HepG2 (cell line): ENCODE results near the gene PPP2R2D. TPM values are rescaled to one million over a fixed set of nuclear protein-coding genes. Genes with fewer than 3 reads are reported as not detected.

Source experiments
- ARNT2 ChIP-seq: sonication (generic); formaldehyde crosslinking; IDR thresholded peaks from 2 replicates; pipeline ENCODE4 v1.8.0; 2022; ENCODE audit warnings: mild to moderate bottlenecking, low read depth, missing genetic modification reagents, moderate library complexity
- BHLHE40 ChIP-seq: IDR thresholded peaks from 2 replicates; pipeline ENCODE4 v1.6.1; 2011; ENCODE audit warnings: low read length, improper control_type of control experiment
- DZIP1 ChIP-seq: sonication (generic); formaldehyde crosslinking; IDR thresholded peaks from 2 replicates; pipeline ENCODE4 v1.5.0; 2020; ENCODE audit warnings: mild to moderate bottlenecking, missing genetic modification reagents
- MXI1 ChIP-seq: IDR thresholded peaks from 3 replicates; pipeline ENCODE4 v1.6.1; 2012; ENCODE audit warnings: low read depth, low read length, inconsistent platforms, borderline replicate concordance
- PBX3 ChIP-seq: sonication (generic); formaldehyde crosslinking; IDR thresholded peaks from 2 replicates; pipeline ENCODE4 v1.8.1; 2023; ENCODE audit warnings: missing genetic modification reagents, inconsistent platforms, borderline replicate concordance
- PHF20 ChIP-seq: sonication (generic); formaldehyde crosslinking; IDR thresholded peaks from 2 replicates; pipeline ENCODE4 v1.5.0; 2020; ENCODE audit warnings: mild to moderate bottlenecking, missing genetic modification reagents
- REPIN1 ChIP-seq: sonication (generic); formaldehyde crosslinking; IDR thresholded peaks from 2 replicates; pipeline ENCODE4 v1.8.0; 2022; ENCODE audit warnings: missing genetic modification reagents, low read depth, mild to moderate bottlenecking, borderline replicate concordance
- SOX13 ChIP-seq, 3 experiments: fragments of 450-650 bp in 1 of 3; sonication (generic) in 1 of 3; formaldehyde crosslinking in 1 of 3; IDR thresholded peaks in 2 of 3; conservative IDR thresholded peaks in 1 of 3; 2 replicates each; pipeline versions ENCODE4 v1.5.0 to v1.6.1; 2016 to 2020; ENCODE audit warnings: antibody characterized with exemption in 1 of 3, mild to moderate bottlenecking in 1 of 3, missing compliant biosample characterization in 1 of 3, missing genetic modification reagents in 1 of 3, moderate library complexity in 1 of 3
- TEF ChIP-seq: sonication (generic); formaldehyde crosslinking; IDR thresholded peaks from 2 replicates; pipeline ENCODE4 v1.5.0; 2020; ENCODE audit warnings: missing genetic modification reagents
- ZNF224 ChIP-seq: sonication (generic); formaldehyde crosslinking; IDR thresholded peaks from 2 replicates; pipeline ENCODE4 v1.5.0; 2020; ENCODE audit warnings: mild to moderate bottlenecking, missing genetic modification reagents
- ZNF232 ChIP-seq: sonication (generic); formaldehyde crosslinking; IDR thresholded peaks from 2 replicates; pipeline ENCODE4 v1.4.0; 2020; ENCODE audit warnings: missing genetic modification reagents, borderline replicate concordance
- ZNF441 ChIP-seq: sonication (generic); formaldehyde crosslinking; IDR thresholded peaks from 2 replicates; pipeline ENCODE4 v1.7.0; 2021; ENCODE audit warnings: missing genetic modification reagents, borderline replicate concordance
- ZNF709 ChIP-seq: sonication (generic); formaldehyde crosslinking; IDR thresholded peaks from 2 replicates; pipeline ENCODE4 v1.5.0; 2020; ENCODE audit warnings: mild to moderate bottlenecking, missing genetic modification reagents
- ZNF713 ChIP-seq: sonication (generic); formaldehyde crosslinking; IDR thresholded peaks from 2 replicates; pipeline ENCODE4 v1.4.0; 2020; ENCODE audit warnings: mild to moderate bottlenecking, missing genetic modification reagents
- ZNF770 ChIP-seq: sonication (generic); formaldehyde crosslinking; IDR thresholded peaks from 2 replicates; pipeline ENCODE4 v1.5.0; 2020; ENCODE audit warnings: mild to moderate bottlenecking, missing genetic modification reagents
- ZNF782 ChIP-seq: sonication (generic); formaldehyde crosslinking; IDR thresholded peaks from 2 replicates; pipeline ENCODE4 v1.4.0; 2020; ENCODE audit warnings: missing genetic modification reagents, mild to moderate bottlenecking, borderline replicate concordance
- polyA plus RNA-seq, 8 experiments: library from polyadenylated mRNA; depleted of rRNA in 3 of 8; stranded (reverse) in 7 of 8; unstranded in 1 of 8; fragments of >200 nt; fragmentation: Illumina TruSeq in 4 of 8; extraction: Trizol in 4 of 8; gene quantifications; 2 replicates each; pipeline versions ENCODE4 v1.2.1 to v1.2.3, GENCODE V29; 2011 to 2016; ENCODE audit warnings: low read depth in 4 of 8, missing spikeins in 1 of 8, mixed read lengths in 1 of 8; ENCODE audit not compliant: insufficient read depth in 1 of 8
- total RNA-seq, 5 experiments: library from RNA; depleted of rRNA; stranded (reverse); fragments of >200 nt; fragmentation: Illumina TruSeq; extraction: Trizol; gene quantifications; 2 replicates each; pipeline ENCODE4 v1.2.3, GENCODE V29; 2016; ENCODE audit warnings: low read depth in 1 of 5
- TF ChIP-seq, protein P1 (sequence below): sonication (generic); formaldehyde crosslinking; IDR thresholded peaks from 2 replicates; pipeline ENCODE4 v1.4.0; 2020; ENCODE audit warnings: missing genetic modification reagents, borderline replicate concordance
- TF ChIP-seq, protein P2 (sequence below): IDR thresholded peaks from 2 replicates; pipeline ENCODE4 v1.6.1; 2016; ENCODE audit warnings: mild to moderate bottlenecking, missing biosample characterization, missing genetic modification reagents

Gene PPP2R2D
- total and polyA plus RNA-seq, 2 of the 13 experiments (the other 11 are each of a cell fraction or from before 2014, with no cell fraction given), result 32.7 to 33.2 TPM

DNA sequence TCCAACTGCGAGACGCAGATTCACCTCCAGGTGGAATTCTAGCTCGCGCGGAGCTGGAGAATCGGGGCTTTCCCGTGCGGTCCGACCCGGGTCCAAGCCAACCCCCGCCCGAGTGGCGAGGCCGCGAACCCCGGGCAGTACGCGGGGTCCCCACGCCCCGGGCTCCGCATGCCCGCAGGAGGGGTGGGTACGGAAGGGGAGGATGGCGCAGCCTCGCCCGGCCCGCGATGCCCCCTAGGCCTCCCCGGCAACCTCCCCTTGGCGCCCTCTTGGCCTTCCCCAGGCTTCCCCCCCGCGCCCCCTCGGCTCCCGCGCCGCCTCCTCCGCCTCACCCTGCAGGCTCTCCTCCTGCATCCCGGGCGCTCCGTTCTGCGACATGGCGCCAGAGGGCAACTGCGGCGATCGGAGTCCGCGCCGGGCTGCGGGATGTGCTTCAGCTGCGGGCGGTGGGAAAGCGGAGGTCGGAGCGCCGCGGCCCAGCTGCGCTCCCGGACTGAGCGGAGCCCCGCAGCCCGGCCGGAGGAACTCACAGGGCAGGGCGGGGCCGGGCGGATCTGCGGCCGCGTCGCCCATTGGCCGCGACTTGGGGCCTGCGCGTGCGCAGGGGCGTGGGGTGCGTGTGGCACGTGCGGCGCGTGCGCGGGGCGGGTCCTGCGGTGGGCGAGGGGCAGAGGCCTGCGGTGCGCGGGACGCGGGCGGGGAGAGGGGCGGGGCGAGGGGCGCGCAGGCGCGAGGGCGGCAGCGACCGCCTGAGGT lies 80.8 kb downstream of the PPP2R2D start, which contains the start of gene BNIP3 (continued):
- peak; percentile 77; the same call in 1 of the 2 replicates for TF ChIP-seq ZNF770
- peak; percentile 34; the same call in 1 of the 2 replicates for TF ChIP-seq ZNF232
- peak; percentile 100 for TF ChIP-seq BHLHE40
- 0 out of 2 replicates have a peak, but pooled peaks have one; percentile 23 for TF ChIP-seq TEF
- peak; percentile 96; the same call in 1 of the 2 replicates for TF ChIP-seq ZNF441 (CRISPR knock-in tag)
- peak; percentile 61; the same call in 1 of the 2 replicates for TF ChIP-seq REPIN1
- TF ChIP-seq, protein P1, sequence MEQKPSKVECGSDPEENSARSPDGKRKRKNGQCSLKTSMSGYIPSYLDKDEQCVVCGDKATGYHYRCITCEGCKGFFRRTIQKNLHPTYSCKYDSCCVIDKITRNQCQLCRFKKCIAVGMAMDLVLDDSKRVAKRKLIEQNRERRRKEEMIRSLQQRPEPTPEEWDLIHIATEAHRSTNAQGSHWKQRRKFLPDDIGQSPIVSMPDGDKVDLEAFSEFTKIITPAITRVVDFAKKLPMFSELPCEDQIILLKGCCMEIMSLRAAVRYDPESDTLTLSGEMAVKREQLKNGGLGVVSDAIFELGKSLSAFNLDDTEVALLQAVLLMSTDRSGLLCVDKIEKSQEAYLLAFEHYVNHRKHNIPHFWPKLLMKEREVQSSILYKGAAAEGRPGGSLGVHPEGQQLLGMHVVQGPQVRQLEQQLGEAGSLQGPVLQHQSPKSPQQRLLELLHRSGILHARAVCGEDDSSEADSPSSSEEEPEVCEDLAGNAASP (CRISPR knock-in tag), result peak; percentile 68; the same call in 1 of the 2 replicates
- TF ChIP-seq ZNF709, result 0 out of 2 replicates have a peak, but pooled peaks have one; percentile 69
- peak; percentile 61; the same call in 1 of the 3 replicates for TF ChIP-seq MXI1
- TF ChIP-seq PHF20, result peak; percentile 60; the same call in 1 of the 2 replicates
- no peak for TF ChIP-seq ZNF713 (CRISPR knock-in tag)
- TF ChIP-seq SOX13 (IDR thresholded peaks at IDR 0.05), result no peak
- peak in 1 of 2 experiments; percentile 24; a peak in 1 of 4 replicates for TF ChIP-seq SOX13 (CRISPR knock-in tag; conservative IDR thresholded peaks at IDR 0.05 in 1 of 2, IDR thresholded peaks at IDR 0.05 in 1 of 2)
- no peak; the same call in 1 of the 2 replicates for TF ChIP-seq PBX3 (CRISPR knock-in tag)
- peak; percentile 98 for TF ChIP-seq ARNT2 (CRISPR knock-in tag)
- TF ChIP-seq ZNF782 (CRISPR knock-in tag), result no peak; the same call in 1 of the 2 replicates
- TF ChIP-seq DZIP1 (CRISPR knock-in tag), result 0 out of 2 replicates have a peak, but pooled peaks have one; percentile 46
- TF ChIP-seq ZNF224, result 0 out of 2 replicates have a peak, but pooled peaks have one; percentile 35
- TF ChIP-seq, protein P2, sequence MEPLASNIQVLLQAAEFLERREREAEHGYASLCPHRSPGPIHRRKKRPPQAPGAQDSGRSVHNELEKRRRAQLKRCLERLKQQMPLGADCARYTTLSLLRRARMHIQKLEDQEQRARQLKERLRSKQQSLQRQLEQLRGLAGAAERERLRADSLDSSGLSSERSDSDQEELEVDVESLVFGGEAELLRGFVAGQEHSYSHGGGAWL (CRISPR knock-in tag), result peak; percentile 84
